Renal pelvis (tissue), 4 donors: ENCODE data around the gene GNLY. TPM values are rescaled to one million over a fixed set of nuclear protein-coding genes. Genes with fewer than 3 reads are reported as not detected.
"Not testable (repeated sequence)": the region's sequence is repeated elsewhere in the genome, so short reads cannot be mapped to it uniquely, and the experiment has no call there.

ENCODE experiments used
- DNase-seq: peaks from one replicate; pipeline ENCODE4 v3.0.0-alpha.2; 2013
- polyA plus RNA-seq, 3 donors: library from polyadenylated mRNA; unstranded; fragments of 120-200 nt; gene quantifications; one replicate each; pipeline ENCODE4 v1.2.1, GENCODE V29; 2013; ENCODE audit not compliant: insufficient read length in 3 of 3

Gene GNLY
- polyA plus RNA-seq, 3 donors: 0.19 to 1.8 (median 0.51) TPM

DNA sequence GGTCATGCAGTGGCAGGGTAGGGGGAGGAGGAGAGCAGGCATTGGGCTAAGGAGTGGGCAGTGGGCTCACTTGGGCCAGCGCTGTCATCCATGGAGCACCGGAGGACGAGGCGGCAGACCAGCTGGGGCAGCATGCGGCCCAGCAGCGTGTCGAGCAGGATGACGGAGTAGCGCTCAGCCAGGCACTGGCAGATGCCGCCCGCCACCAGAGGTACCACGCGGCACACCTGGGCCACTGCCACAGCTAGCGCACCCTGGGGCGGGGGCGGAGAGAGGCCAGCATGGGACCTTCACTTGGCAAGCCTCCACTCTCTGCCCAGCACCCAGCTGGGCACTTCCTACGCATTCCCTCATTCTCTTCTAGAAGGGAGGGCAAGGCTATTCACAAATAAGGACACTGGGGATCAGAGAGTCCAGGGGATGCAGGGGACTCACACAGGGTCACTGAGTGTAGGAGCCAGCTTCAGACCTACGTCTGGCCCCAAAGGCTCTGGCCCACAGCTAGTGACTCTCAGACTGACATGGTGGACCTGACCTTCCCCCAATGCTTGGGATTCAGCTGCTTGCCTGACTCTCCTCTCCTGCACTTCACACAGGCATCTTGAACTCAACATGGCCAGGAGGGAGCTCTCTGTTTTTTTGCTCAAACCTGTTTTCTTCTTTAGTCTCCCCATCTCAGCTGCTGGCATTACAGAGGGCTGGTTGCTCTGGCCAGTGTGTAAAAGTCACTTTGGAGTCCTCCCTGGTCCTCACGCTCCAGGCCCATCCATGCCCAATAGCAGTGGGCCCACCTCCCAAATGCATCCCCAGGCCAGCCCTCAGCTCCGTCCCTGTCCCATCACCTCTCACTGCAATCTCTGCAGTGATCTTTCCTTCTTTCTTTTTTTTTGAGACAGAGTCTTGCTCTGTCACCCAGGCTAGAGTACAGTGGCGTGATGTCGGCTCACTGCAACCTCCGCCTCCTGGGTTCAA, 30.3 kb upstream of the GNLY start:
- no peak for DNase-seq

GRCh38 chr2:85665264-85665937, 28.8 kb upstream of the GNLY start:
- DNase-seq: no peak

DNA sequence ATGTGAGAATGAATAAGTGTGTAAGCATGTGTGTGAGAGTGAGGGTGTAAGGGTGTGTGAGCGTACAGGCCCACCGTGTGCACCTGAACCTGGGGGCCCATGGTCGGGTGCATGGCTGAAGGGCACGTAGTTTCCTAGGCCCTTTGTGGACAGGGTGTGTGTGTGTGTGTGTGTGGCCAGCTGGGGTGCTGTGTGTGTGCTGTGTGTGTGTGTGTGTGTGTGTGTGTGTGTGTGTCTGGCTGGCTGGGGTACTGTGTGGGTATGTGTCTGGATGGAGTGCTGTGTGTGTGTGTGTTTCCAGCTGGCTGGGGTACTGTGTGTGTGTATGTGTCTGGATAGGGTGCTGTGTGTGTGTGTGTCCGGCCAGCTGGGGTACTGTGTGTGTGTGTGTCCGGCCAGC, 28.1 kb upstream of the GNLY start:
- DNase-seq: no peak

DNA sequence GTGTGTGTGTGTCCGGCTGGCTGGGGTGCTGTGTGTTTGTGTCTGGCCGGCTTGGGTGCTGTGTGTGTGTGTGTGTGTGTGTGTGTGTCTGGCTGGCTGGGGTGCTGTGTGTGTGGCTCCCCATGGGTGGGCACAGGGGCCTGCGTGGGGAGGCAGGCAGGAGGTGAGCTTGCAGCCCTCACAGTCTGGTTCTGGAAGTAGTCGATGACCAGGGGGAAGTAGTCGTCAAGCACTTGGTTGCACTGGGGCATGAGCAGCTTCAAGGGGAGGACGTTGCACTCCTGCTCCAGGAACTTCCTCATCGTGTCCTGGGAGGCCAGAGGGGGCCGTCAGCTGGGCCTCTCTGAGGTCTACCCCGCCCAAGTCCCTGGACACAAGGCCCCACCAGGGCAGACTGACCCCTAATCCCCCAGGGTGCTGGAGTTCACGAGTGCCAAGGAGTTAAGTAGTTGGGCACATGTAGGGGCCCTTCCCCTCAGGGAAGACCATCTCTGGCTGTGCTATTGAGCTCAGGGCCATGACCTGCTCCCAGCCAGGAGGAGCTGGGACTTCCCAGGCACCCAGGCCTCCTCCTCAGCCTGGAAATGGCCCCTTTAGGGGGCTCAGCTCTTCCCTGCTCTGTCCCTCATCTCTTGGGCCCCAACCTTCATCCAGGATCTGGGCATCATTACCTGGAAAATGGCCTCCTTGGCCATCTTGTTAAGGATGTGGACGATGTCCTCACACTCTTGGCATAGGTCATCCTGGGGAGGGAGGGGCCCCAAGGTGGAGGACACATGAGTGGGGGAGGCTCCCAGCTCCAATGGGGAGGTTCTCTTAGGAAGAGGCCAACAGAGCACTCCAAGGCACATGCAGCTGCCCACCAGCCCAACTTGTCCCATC, 27.5 kb upstream of the GNLY start:
- DNase-seq: no peak

DNA sequence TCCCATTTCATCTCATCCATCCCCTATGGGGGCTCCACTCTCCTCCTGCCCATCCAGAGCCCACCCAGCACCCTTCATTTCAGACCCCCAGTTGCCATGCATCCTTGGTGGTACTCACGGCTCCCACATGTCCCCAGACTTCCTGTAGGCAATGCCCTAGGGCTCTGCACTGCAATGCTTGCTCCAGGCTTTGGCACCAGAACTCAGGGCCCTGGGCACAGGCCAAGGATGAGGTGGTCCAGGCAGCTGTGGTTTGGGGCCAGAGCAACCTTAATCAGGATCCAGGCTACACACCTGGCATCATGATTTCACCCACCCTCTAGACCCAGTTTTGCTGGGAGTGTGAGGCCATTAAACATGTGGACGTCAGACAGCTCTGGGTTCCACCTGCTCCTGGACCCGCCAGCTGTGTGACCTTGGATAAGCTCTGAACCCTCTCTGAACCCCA, 26.6 kb upstream of the GNLY start:
- no peak for DNase-seq

DNA sequence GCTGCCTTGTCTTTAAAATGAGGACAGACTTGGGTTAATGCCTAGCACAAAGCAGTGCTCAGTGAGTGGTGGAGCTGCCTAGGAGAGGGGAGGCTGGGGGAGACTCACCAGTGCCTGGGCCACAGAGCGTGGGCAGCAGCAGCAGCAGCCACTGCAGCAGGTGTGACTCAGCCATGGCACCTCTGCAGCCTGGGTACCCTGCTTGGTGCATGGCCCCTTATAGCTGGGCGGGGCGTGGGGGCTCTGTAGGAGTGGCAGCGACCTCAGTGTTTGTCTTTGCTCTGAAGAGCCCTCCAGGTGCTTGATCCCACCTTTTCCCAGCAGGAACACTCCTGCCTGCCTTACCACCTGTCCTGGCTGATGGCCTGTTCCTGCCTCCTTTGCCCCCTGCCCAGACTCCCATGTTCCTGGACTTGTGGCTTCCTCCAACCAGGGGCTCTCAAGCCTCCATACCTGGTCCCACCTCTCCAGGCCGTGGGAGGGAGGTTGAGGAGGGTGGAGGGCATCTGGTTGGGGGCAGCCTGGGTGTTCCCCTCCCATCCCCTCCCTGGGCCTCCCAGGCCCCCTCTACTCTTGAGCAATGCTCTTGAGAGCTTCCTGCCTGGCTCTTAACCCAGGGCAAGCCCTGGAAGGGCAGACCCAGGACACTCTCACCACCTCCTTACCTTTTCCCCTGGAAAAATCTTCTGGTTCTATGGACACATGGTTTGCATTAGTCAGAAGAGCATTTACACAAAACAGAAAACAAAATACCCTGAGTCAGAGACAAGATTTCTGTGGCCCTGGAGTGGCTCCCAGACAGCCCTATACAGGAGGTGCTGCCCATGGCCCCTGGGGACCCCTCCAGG, 25.9 kb upstream of the GNLY start, which contains the start of gene SFTPB:
SFTPB (minus strand) TSS at position 191 of the 848 bp plus-strand sequence; CDS start at position 175, 16 bp downstream.
- DNase-seq: no peak

DNA sequence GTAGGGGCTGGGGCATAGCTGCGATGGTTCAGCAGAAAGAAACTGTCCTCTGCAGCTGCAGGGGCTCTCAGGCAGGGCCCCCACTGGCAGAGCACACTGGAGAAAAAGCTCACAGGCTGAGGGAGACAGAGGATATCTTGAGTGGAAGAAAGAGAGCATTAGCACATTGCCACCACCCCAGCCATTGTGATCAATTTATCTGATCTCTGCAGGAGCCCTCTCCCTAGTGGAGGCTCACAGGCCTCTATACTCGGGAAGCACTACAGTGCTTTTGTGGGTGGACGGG, 25.4 kb upstream of the GNLY start:
- no peak for DNase-seq

DNA sequence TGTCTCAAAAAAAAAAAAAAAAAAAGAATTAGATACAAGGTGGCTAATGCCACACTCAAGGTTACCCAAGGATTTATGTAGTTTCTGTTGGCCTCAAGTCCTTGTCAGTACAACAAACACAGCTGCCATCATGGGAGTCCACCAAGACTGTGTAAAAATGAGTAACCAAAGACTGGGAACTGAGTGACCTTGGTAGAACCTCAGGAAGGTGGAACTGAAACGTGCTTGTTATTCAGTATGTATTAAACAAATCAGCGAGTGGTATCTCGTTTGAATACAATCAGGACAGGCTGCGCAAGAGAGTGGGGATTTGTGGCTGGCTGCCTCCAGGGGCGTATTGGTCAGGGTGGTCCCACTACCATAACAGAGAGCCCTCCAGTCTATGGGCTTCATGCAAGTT, 24.6 kb upstream of the GNLY start:
- no peak for DNase-seq

GRCh38 chr2:85670416-85670815, 23.7 kb upstream of the GNLY start:
- DNase-seq: not testable (repeated sequence)

DNA sequence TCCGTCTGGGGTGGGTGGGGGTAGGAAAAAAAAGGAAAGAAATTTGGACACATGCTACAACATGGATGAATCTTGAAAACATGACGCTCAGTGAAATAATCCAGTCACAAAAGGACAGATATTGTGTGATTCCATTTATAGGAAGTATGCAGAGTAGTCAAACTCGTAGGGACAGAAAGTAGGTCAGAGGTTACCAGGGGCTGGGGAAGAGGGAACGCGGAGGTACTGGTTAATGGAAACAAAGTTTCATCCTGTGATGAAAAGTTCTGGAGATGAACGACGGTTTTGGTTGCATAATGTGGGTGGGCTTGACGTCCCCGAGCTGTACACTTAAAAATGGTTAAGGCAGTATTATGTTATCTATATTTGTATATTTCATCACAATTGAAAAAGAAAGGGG, 21.7 kb upstream of the GNLY start:
- DNase-seq: no peak

- no peak for DNase-seq
Measured at GRCh38 chr2:85673716-85674375, 20.3 kb upstream of the GNLY start.

DNA sequence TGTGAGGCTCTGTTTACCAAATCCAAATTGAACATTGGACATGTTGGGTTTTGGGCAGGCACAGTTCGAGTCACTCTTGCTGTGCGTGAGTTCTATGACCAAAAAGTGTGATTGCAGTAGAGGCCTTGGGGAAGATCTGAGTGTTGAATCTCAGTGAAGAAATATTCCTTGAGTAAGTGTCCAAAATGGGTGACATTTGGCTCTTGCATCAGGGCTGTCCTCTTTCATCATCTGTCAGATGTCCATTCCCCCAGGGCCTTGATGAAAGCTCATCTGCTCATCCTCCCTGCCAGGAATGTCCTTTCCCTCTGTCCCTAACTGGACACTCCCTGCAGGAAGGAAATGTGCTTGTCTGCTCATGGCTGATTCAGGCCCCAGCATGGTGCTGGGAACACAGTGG, 19.7 kb upstream of the GNLY start:
- DNase-seq: no peak

DNA sequence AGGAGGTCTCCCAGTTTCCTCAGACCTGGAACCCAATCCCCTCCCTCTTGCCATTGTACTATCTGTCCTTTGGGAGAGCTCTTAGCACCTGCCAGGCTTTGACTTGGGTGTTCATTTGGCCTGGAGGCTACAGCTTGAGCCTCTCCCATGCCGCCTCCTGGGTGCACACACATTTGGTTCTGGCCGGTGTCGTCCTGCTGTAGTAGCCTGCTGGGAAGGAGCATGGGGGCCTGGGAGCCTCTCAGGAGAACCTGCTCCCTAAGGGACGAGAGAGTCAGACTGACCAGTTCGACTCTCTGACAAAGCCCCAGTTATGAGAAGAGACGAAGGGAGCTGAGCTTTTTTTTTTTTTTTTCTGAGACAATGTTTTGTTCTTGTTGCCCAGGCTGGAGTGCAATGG, 18.7 kb upstream of the GNLY start:
- DNase-seq: no peak

- no peak for DNase-seq
Measured at GRCh38 chr2:85675866-85676548, 18.2 kb upstream of the GNLY start.

DNA sequence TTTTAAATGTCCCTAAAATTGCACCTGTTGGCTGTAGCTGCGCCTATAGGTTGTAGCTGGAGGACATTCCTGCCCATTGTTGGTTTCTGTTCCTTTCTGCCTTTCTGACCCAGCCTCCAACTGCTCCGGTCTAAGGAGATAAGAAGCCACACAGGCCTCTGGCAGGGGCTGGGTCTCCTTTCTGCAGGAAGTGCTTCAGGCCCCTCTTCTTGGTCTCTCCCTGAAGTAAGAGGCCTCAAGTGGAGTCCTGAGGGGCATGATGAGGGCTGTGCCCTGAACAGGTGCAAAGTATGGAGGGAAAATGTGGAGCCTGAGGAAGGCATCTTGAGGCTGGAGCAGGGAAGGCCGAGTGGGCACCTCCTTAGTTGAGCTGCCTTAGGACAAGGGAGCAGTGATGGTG, 15.8 kb upstream of the GNLY start:
- DNase-seq: no peak

DNA sequence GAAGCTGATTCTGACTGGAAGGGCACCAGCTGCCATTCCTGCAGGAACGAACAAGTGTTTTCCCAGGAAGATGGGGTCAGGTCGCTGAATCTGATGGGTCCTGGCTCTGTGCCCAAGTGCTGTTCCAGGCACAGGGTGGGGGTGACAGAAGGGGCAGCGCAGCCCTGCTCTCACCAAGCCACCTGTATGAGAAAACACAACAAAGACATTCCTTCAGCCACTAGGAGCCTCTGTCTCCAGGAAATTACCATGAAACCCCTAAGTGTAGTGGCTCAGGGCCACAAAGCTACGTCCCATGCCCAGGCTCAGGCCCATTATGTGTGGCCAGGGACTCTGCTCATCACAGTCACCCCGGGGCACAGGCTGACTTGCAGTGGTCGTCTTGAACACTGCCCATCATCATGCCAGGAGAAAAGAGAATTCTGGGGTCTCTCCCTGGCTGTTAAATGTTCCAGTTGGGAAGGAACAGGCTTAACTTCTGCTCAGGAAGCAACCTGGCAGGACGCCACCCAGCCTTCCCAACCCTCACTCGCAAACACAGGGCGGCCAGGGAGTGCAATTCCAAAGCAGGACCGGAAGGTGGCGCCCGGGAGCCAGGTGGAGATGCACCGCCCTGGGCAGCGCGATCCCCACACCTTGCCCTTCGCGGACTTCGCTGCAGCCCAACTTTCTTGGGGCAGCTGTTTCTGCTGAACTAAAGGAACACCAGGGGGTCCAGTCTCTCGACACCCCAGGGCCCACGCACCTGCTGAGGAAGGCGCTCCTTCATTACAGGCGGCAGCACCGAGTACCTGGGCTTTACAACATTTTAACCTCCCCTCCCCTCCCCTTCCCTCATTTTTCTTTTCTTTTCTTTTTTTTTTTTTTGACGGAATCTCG, 15.1 kb upstream of the GNLY start:
- peak; percentile 62 for DNase-seq

- no peak for DNase-seq
Measured at GRCh38 chr2:85680707-85681371, 13.3 kb upstream of the GNLY start.

DNA sequence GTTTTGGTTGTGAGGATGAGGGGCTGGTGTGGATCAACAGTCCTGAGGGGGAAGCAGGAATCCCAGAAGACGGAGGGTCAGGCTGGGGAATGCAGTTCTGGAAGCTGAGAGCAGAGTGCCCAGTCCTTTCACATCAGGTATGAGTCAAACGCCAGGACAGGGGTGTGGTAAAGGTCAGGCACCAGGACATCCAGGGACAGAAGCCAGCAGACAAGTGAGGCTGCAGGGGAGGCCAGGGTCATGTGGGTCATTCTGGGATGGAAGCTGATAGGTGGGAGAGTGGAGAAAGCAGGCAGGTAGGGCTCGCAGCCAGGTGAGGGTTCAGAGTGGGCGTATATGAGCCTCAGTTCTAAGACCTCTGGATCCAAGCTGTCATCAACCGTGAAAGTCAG, 12.8 kb upstream of the GNLY start:
- DNase-seq: no peak

DNA sequence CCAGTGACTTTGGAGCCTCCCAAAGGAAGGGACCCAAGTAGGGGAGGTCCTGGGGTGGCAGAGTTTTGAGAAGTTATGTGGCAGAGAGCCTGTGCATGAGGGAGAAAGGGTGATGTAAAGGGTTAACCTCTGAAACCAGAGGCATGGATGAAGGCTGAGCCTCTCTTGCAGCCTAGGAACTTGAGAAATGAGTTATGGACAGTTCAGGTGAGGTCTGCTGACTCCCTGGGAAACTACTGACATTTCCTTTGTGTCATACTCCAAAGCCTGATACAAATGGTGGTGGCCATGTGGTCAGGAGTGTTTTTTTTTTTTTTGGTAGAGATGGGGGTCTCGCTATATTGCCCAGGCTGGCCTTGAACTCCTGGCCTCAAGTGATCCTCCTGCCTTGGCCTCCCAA, 12.4 kb upstream of the GNLY start:
- no peak for DNase-seq
